PC-3 (cell line): ENCODE data around the gene ARHGAP28. TPM values are rescaled to one million over a fixed set of nuclear protein-coding genes. Genes with fewer than 3 reads are reported as not detected.

Experiments
- ATAC-seq: fragments of 200-7000 bp; cut with Tn5 transposase; 2 replicates; pipeline ENCODE4 v1.9.1; 2020; ENCODE audit warnings: mild to moderate bottlenecking, moderate library complexity
- BruUV-seq: library from RNA; stranded (reverse); fragments of 400-500 nt; replicated peaks from 2 replicates; lab custom pipeline; 2021; lab: Mats Ljungman, UMichigan
- CTCF ChIA-PET: fragments of 300-600 bp; sonication (Branson Sonifier 250); formaldehyde crosslinking; loops from one replicate; lab custom pipeline; 2022; ENCODE audit warnings: antibody characterized with exemption; lab: Charles Lee
- POLR2A ChIA-PET: fragments of 300-600 bp; sonication (Branson Sonifier 250); formaldehyde crosslinking; loops from one replicate; lab custom pipeline; 2022; ENCODE audit warnings: antibody characterized with exemption; ENCODE audit not compliant: unreplicated experiment; lab: Charles Lee
- DNase-seq: peaks from one replicate; pipeline ENCODE4 v3.0.0-alpha.2; 2015
- H2AFZ ChIP-seq: fragments of 300-600 bp; sonication (generic); 2 replicates; pipeline ENCODE4 v1.6.0; 2016; ENCODE audit warnings: antibody characterized with exemption, low read length
- H3F3A ChIP-seq: fragments of 300-600 bp; sonication (generic); one replicate; pipeline ENCODE4 v1.6.0; 2017; ENCODE audit warnings: antibody characterized with exemption, low read length, control low read depth, mild to moderate bottlenecking; ENCODE audit not compliant: unreplicated experiment
- H3K27ac ChIP-seq: fragments of 300-600 bp; sonication (generic); 2 replicates; pipeline ENCODE4 v1.5.1; 2016; ENCODE audit warnings: mild to moderate bottlenecking, low read length
- H3K27me3 ChIP-seq: fragments of 300-600 bp; sonication (generic); 2 replicates; pipeline ENCODE4 v1.6.1; 2016; ENCODE audit warnings: low read length, mixed read lengths
- H3K36me3 ChIP-seq: fragments of 300-600 bp; sonication (generic); 2 replicates; pipeline ENCODE4 v1.6.1; 2016; ENCODE audit warnings: low read depth, mixed run types, low read length, mixed read lengths
- H3K4me1 ChIP-seq: fragments of 300-600 bp; sonication (generic); 2 replicates; pipeline ENCODE4 v1.5.1; 2016; ENCODE audit warnings: low read length; ENCODE audit not compliant: insufficient read depth
- H3K4me2 ChIP-seq: fragments of 300-600 bp; sonication (generic); 2 replicates; pipeline ENCODE4 v1.6.0; 2016; ENCODE audit warnings: low read length
- H3K4me3 ChIP-seq: fragments of 300-600 bp; sonication (generic); 2 replicates; pipeline ENCODE4 v1.5.1; 2016; ENCODE audit warnings: mild to moderate bottlenecking, low read length, mixed read lengths
- H3K79me2 ChIP-seq: fragments of 300-600 bp; sonication (generic); 2 replicates; pipeline ENCODE4 v1.6.1; 2017; ENCODE audit warnings: low read length, mixed read lengths
- H3K9ac ChIP-seq: fragments of 300-600 bp; sonication (generic); 2 replicates; pipeline ENCODE4 v1.6.0; 2016; ENCODE audit warnings: mild to moderate bottlenecking, low read length
- H3K9me2 ChIP-seq: fragments of 300-600 bp; sonication (generic); replicated peaks from 2 replicates; pipeline ENCODE4 v1.6.1; 2016; ENCODE audit warnings: mixed run types, low read length, mixed read lengths
- H3K9me3 ChIP-seq: fragments of 300-600 bp; sonication (generic); 2 replicates; pipeline ENCODE4 v1.6.1; 2016; ENCODE audit warnings: low read length, mixed read lengths
- H4K20me1 ChIP-seq: fragments of 300-600 bp; sonication (generic); 2 replicates; pipeline ENCODE4 v1.6.1; 2016; ENCODE audit warnings: low read length, mixed read lengths
- CTCF ChIP-seq: fragments of 300-600 bp; sonication (generic); conservative IDR thresholded peaks from 2 replicates; pipeline ENCODE4 v1.5.1; 2017; ENCODE audit warnings: antibody characterized with exemption, low read depth, mild to moderate bottlenecking, low read length
- EZH2 ChIP-seq: fragments of 300-600 bp; sonication (generic); IDR thresholded peaks from one replicate; pipeline ENCODE4 v1.6.1; 2017; ENCODE audit warnings: antibody characterized with exemption, mild to moderate bottlenecking, low read length; ENCODE audit not compliant: unreplicated experiment
- EZH2phosphoT487 ChIP-seq: fragments of 300-600 bp; sonication (generic); IDR thresholded peaks from 2 replicates; pipeline ENCODE4 v1.6.1; 2018; ENCODE audit warnings: mild to moderate bottlenecking, antibody characterized with exemption, low read length, borderline replicate concordance
- intact Hi-C: fragments of 100-400 bp; cut with micrococcal nuclease; formaldehyde crosslinking; loops from 2 replicates; pipeline ENCODE4 v1.9.0; 2023
- total RNA-seq: library from RNA; depleted of rRNA; stranded (reverse); fragments of >200 nt; gene quantifications from 2 replicates; pipeline ENCODE4 v1.2.3, GENCODE V29; 2014

The ARHGAP28 gene
- total RNA-seq, 1 experiment from 2014 or later: 10.0 TPM

- no peak for TF ChIP-seq EZH2
- TF ChIP-seq CTCF: no peak
- no peak for TF ChIP-seq EZH2phosphoT487
- no peak overlapping the region for H3K4me3 ChIP-seq
These were observed 151.7 kb downstream of the ARHGAP28 start for GRCh38 chr18:6881034-6881820.

GRCh38 chr18:6882401-6882800 lies 152.9 kb downstream of the ARHGAP28 start:
- no peak for DNase-seq
- POLR2A ChIA-PET: no interaction called here
- H4K20me1 ChIP-seq: no peaks in the 10 kb centered on the region
- H3K9ac ChIP-seq: no peak overlapping the region
- no peak for ATAC-seq
- H3K4me1 ChIP-seq: no peaks in the 10 kb centered on the region
- no peak overlapping the region for H3K4me2 ChIP-seq
- no peak overlapping the region for H2AFZ ChIP-seq
- no peak overlapping the region for H3K4me3 ChIP-seq
- no peaks in the 10 kb centered on the region for H3F3A ChIP-seq
- H3K9me3 ChIP-seq: no peaks in the 10 kb centered on the region
- CTCF ChIA-PET: no interaction called here
- intact Hi-C loops: no loop called here
- H3K27ac ChIP-seq: no peak overlapping the region
- no peaks in the 10 kb centered on the region for H3K79me2 ChIP-seq
- TF ChIP-seq EZH2phosphoT487 (no peak), CTCF (no peak)
- no TSS peak for BruUV-seq
- H3K9me2 ChIP-seq: no peaks in the 10 kb centered on the region
- no peaks in the 10 kb centered on the region for H3K27me3 ChIP-seq
- no peaks in the 10 kb centered on the region for H3K36me3 ChIP-seq

More at GRCh38 chr18:6881034-6881820, 151.7 kb downstream of the ARHGAP28 start:
- ChIA-PET POLR2A (no interaction called here), CTCF (no interaction called here)
- no peak overlapping the region for H3K27ac ChIP-seq
- H3K9me2 ChIP-seq: no peaks in the 10 kb centered on the region
- no peaks in the 10 kb centered on the region for H3K27me3 ChIP-seq
- H3F3A ChIP-seq: no peaks in the 10 kb centered on the region
- no peak overlapping the region for H3K4me2 ChIP-seq
- H4K20me1 ChIP-seq: no peaks in the 10 kb centered on the region
- no peak overlapping the region for H3K9ac ChIP-seq
- ATAC-seq (no peak), DNase-seq (no peak)
- no peaks in the 10 kb centered on the region for H3K4me1 ChIP-seq
- no TSS peak for BruUV-seq
- H3K79me2 ChIP-seq: no peaks in the 10 kb centered on the region
- no peaks in the 10 kb centered on the region for H3K9me3 ChIP-seq
- intact Hi-C loops: no loop called here
- H3K36me3 ChIP-seq: no peaks in the 10 kb centered on the region
- no peak overlapping the region for H2AFZ ChIP-seq

GRCh38 chr18:6885006-6885481 lies 155.5 kb downstream of the ARHGAP28 start:
- Histone ChIP-seq H3K27me3 (no peaks in the 10 kb centered on the region), H3K4me2 (no peak overlapping the region), H3F3A (no peaks in the 10 kb centered on the region), H3K79me2 (no peaks in the 10 kb centered on the region), H3K9me2 (no peaks in the 10 kb centered on the region), H3K27ac (no peak overlapping the region), H4K20me1 (no peaks in the 10 kb centered on the region), H3K9me3 (no peaks in the 10 kb centered on the region), H3K4me3 (no peak overlapping the region), H3K36me3 (no peaks in the 10 kb centered on the region), H3K9ac (no peak overlapping the region), H2AFZ (no peak overlapping the region), H3K4me1 (no peaks in the 10 kb centered on the region)
- DNase-seq: no peak
- no peak for ATAC-seq
- POLR2A ChIA-PET: no interaction called here
- BruUV-seq: no TSS peak
- TF ChIP-seq CTCF: no peak
- TF ChIP-seq EZH2phosphoT487: no peak
- no peak for TF ChIP-seq EZH2
- intact Hi-C loops: loop anchor here (5.0 kb wide), 2 partner anchors 363 to 1033 kb away; no protein-coding TSS in a partner anchor
- CTCF ChIA-PET: interaction anchor here (0.7 kb wide), 1 partner anchor 556 kb away, joined by 6 read pairs; no protein-coding TSS in a partner anchor
